HG02870 (cell line): Measurements from ENCODE around the gene TMEM191B.
A peak's percentile ranks its signal among the peaks of the same experiment; 100 is the strongest.
"Not testable (repeated sequence)": the region's sequence is repeated elsewhere in the genome, so short reads cannot be mapped to it uniquely, and the experiment has no call there.

Source experiments
- ATAC-seq: cut with Tn5 transposase; IDR thresholded peaks from one replicate; pipeline ENCODE4 v1.9.1; 2021; ENCODE audit warnings: mild to moderate bottlenecking, moderate library complexity; ENCODE audit not compliant: unreplicated experiment

TMEM191B gene

GRCh38 chr22:18554280-18555256 lies 27.0 kb downstream of the TMEM191B start:
- ATAC-seq, result not testable (repeated sequence)

- not testable (repeated sequence) for ATAC-seq
Measured at GRCh38 chr22:18558516-18558915, 30.9 kb downstream of the TMEM191B start.

GRCh38 chr22:18558939-18559338 lies 31.3 kb downstream of the TMEM191B start:
- not testable (repeated sequence) for ATAC-seq

- ATAC-seq, result not testable (repeated sequence)
Measured at GRCh38 chr22:18560099-18560974, 32.7 kb downstream of the TMEM191B start.

- ATAC-seq, result not testable (repeated sequence)
Measured at GRCh38 chr22:18570509-18571246, 43.1 kb downstream of the TMEM191B start.

- ATAC-seq, result not testable (repeated sequence)
Measured at GRCh38 chr22:18573483-18574164, 46.0 kb downstream of the TMEM191B start.

GRCh38 chr22:18574555-18574954 lies 47.0 kb downstream of the TMEM191B start:
- ATAC-seq, result not testable (repeated sequence)

- ATAC-seq, result not testable (repeated sequence)
Measured at GRCh38 chr22:18575686-18576085, 48.1 kb downstream of the TMEM191B start.

- peak; percentile 28 for ATAC-seq
Measured at GRCh38 chr22:18577090-18577818, 49.7 kb downstream of the TMEM191B start.

GRCh38 chr22:18577847-18578246 lies 50.2 kb downstream of the TMEM191B start:
- ATAC-seq, result peak; percentile 75
